Stimulated activated CD4-positive, alpha-beta T cell treated with anti-CD3 and anti-CD28 coated beads, Interleukin-1b, Interleukin-23, amount 100 ng/mL, for 4 hours (primary cell): Measurements from ENCODE around the gene PEX13.
"Not testable (repeated sequence)": the region's sequence is repeated elsewhere in the genome, so short reads cannot be mapped to it uniquely, and the experiment has no call there.

Experiments
- DNase-seq, 2 donors: peaks; one replicate each; pipeline ENCODE4 v3.0.0-alpha.2; 2020; ENCODE audit warnings: low read depth in 2 of 2

The PEX13 gene

GRCh38 chr2:61009355-61009754 is 8.2 kb upstream of the PEX13 start:
- no peak for DNase-seq

GRCh38 chr2:61011678-61012077 is 5.8 kb upstream of the PEX13 start:
- no peak for DNase-seq

- not testable (repeated sequence) for DNase-seq
Measured at GRCh38 chr2:61012303-61012702, 5.2 kb upstream of the PEX13 start.

GRCh38 chr2:61013382-61013781 is 4.1 kb upstream of the PEX13 start:
- no peak for DNase-seq

- DNase-seq, result no peak
Measured at GRCh38 chr2:61014763-61015162, 2.8 kb upstream of the PEX13 start.

GRCh38 chr2:61015976-61016375 is 1.5 kb upstream of the PEX13 start:
- DNase-seq, result no peak

- peak in 1 of 2 donors; percentile 6 for DNase-seq
Measured at GRCh38 chr2:61016392-61017002, 1.0 kb upstream of the PEX13 start.

GRCh38 chr2:61017003-61017555 is 441 bp upstream of the PEX13 start:
- peak; percentile 47 to 49 for DNase-seq

GRCh38 chr2:61018318-61018755 is 817 bp downstream of the PEX13 start:
- no peak for DNase-seq

- DNase-seq, result no peak
Measured at GRCh38 chr2:61018798-61019197, 1.3 kb downstream of the PEX13 start.

GRCh38 chr2:61021228-61021660 is 3.7 kb downstream of the PEX13 start:
- no peak for DNase-seq

- no peak for DNase-seq
Measured at GRCh38 chr2:61023670-61024069, 6.2 kb downstream of the PEX13 start.

- DNase-seq, result no peak
Measured at GRCh38 chr2:61029533-61029932, 12.0 kb downstream of the PEX13 start.

- DNase-seq, result not testable (repeated sequence)
Measured at GRCh38 chr2:61034592-61034991, 17.1 kb downstream of the PEX13 start.

- DNase-seq, result not testable (repeated sequence)
Measured at GRCh38 chr2:61036643-61037042, 19.1 kb downstream of the PEX13 start.

GRCh38 chr2:61042807-61043206 is 25.3 kb downstream of the PEX13 start:
- DNase-seq, result no peak

GRCh38 chr2:61044636-61045035 is 27.1 kb downstream of the PEX13 start:
- DNase-seq, result no peak

- DNase-seq, result no peak
Measured at GRCh38 chr2:61045226-61045625, 27.7 kb downstream of the PEX13 start.

- DNase-seq, result no peak
Measured at GRCh38 chr2:61045999-61046398, 28.5 kb downstream of the PEX13 start.

GRCh38 chr2:61055557-61055956 is 38.0 kb downstream of the PEX13 start:
- DNase-seq, result no peak

- no peak for DNase-seq
Measured at GRCh38 chr2:61057562-61057961, 40.0 kb downstream of the PEX13 start.

GRCh38 chr2:61059382-61059781 is 41.9 kb downstream of the PEX13 start:
- no peak for DNase-seq
